ENCODE measurements around the gene TMX1. TPM values are rescaled to one million over a fixed set of nuclear protein-coding genes. Genes with fewer than 3 reads are reported as not detected.

TMX1 gene
- total RNA-seq, 2 experiments from 2014 or later: 43.3 to 44.6 TPM

GRCh38 chr14:51251486-51251885 is 11.4 kb downstream of the TMX1 start:
- no peak for ATAC-seq (ENCODE audit: low read depth)
- POLR2A ChIA-PET: no interaction called here
- Mint-ChIP-seq H3K36me3 (peaks cover 32% of the 10 kb centered on the region), H3K27me3 (no peaks in the 10 kb centered on the region), H3K27ac (no peak overlapping the region), H3K4me1 (peaks cover 1% of the 10 kb centered on the region), H3K9me3 (no peaks in the 10 kb centered on the region), H3K4me3 (no peak overlapping the region)
- DNase-seq: no peak

GRCh38 chr14:51253880-51254279 is 13.8 kb downstream of the TMX1 start:
- no peak overlapping the region for H3K27ac Mint-ChIP-seq
- POLR2A ChIA-PET: no interaction called here
- H3K36me3 Mint-ChIP-seq: peaks cover 45% of the 10 kb centered on the region
- no peaks in the 10 kb centered on the region for H3K4me1 Mint-ChIP-seq
- DNase-seq (no peak), ATAC-seq (ENCODE audit: low read depth) (no peak)
- no peak overlapping the region for H3K4me3 Mint-ChIP-seq
- peaks cover 6% of the 10 kb centered on the region for H3K9me3 Mint-ChIP-seq
- H3K27me3 Mint-ChIP-seq: no peaks in the 10 kb centered on the region

GRCh38 chr14:51258280-51258679 is 18.2 kb downstream of the TMX1 start:
- no peak for DNase-seq
- H3K4me1 Mint-ChIP-seq: peaks cover 1% of the 10 kb centered on the region
- peaks cover 6% of the 10 kb centered on the region for H3K9me3 Mint-ChIP-seq
- H3K4me3 Mint-ChIP-seq: no peak overlapping the region
- H3K27ac Mint-ChIP-seq: no peak overlapping the region
- H3K36me3 Mint-ChIP-seq: peaks cover 38% of the 10 kb centered on the region
- H3K27me3 Mint-ChIP-seq: no peaks in the 10 kb centered on the region
- no peak for ATAC-seq (ENCODE audit: low read depth)
- POLR2A ChIA-PET: no interaction called here

GRCh38 chr14:51258788-51259187 is 18.7 kb downstream of the TMX1 start:
- ATAC-seq (ENCODE audit: low read depth) (no peak), DNase-seq (no peak)
- Mint-ChIP-seq H3K4me3 (no peak overlapping the region), H3K27me3 (no peaks in the 10 kb centered on the region), H3K9me3 (peaks cover 6% of the 10 kb centered on the region), H3K27ac (no peak overlapping the region), H3K4me1 (peaks cover 1% of the 10 kb centered on the region), H3K36me3 (peaks cover 40% of the 10 kb centered on the region)
- POLR2A ChIA-PET: no interaction called here

GRCh38 chr14:51260225-51260624 is 20.2 kb downstream of the TMX1 start:
- no peaks in the 10 kb centered on the region for H3K27me3 Mint-ChIP-seq
- peaks cover 39% of the 10 kb centered on the region for H3K36me3 Mint-ChIP-seq
- POLR2A ChIA-PET: interaction anchor here (0.9 kb wide), 1 partner anchor 20 kb away, joined by 3 read pairs; the partner anchor contains the start of gene TMX1
- DNase-seq: no peak
- peaks cover 6% of the 10 kb centered on the region for H3K9me3 Mint-ChIP-seq
- H3K4me3 Mint-ChIP-seq: no peak overlapping the region
- peaks cover 1% of the 10 kb centered on the region for H3K4me1 Mint-ChIP-seq
- no peak for ATAC-seq (ENCODE audit: low read depth)
- no peak overlapping the region for H3K27ac Mint-ChIP-seq

- Mint-ChIP-seq H3K27ac (no peak overlapping the region), H3K4me1 (peaks cover 1% of the 10 kb centered on the region), H3K9me3 (peaks cover 6% of the 10 kb centered on the region), H3K27me3 (no peaks in the 10 kb centered on the region), H3K36me3 (peaks cover 35% of the 10 kb centered on the region), H3K4me3 (no peak overlapping the region)
- DNase-seq (no peak), ATAC-seq (ENCODE audit: low read depth) (no peak)
- POLR2A ChIA-PET: no interaction called here
Observed at GRCh38 chr14:51261151-51261550, 21.1 kb downstream of the TMX1 start.

GRCh38 chr14:51262868-51263267 is 22.8 kb downstream of the TMX1 start:
- Mint-ChIP-seq H3K4me1 (peaks cover 1% of the 10 kb centered on the region), H3K27ac (no peak overlapping the region), H3K27me3 (no peaks in the 10 kb centered on the region), H3K9me3 (peaks cover 6% of the 10 kb centered on the region), H3K36me3 (peaks cover 29% of the 10 kb centered on the region), H3K4me3 (no peak overlapping the region)
- ATAC-seq (ENCODE audit: low read depth) (no peak), DNase-seq (no peak)
- POLR2A ChIA-PET: no interaction called here

GRCh38 chr14:51269634-51270033 is 29.6 kb downstream of the TMX1 start:
- Mint-ChIP-seq H3K36me3 (peaks cover 17% of the 10 kb centered on the region), H3K27me3 (no peaks in the 10 kb centered on the region), H3K4me3 (no peak overlapping the region), H3K9me3 (no peaks in the 10 kb centered on the region), H3K27ac (no peak overlapping the region), H3K4me1 (no peaks in the 10 kb centered on the region)
- POLR2A ChIA-PET: no interaction called here
- no peak for DNase-seq
- no peak for ATAC-seq (ENCODE audit: low read depth)

GRCh38 chr14:51276605-51277004 is 36.6 kb downstream of the TMX1 start:
- H3K9me3 Mint-ChIP-seq: no peaks in the 10 kb centered on the region
- no peak overlapping the region for H3K27ac Mint-ChIP-seq
- POLR2A ChIA-PET: no interaction called here
- DNase-seq (no peak), ATAC-seq (ENCODE audit: low read depth) (no peak)
- H3K27me3 Mint-ChIP-seq: no peaks in the 10 kb centered on the region
- peaks cover 7% of the 10 kb centered on the region for H3K36me3 Mint-ChIP-seq
- no peak overlapping the region for H3K4me3 Mint-ChIP-seq
- no peaks in the 10 kb centered on the region for H3K4me1 Mint-ChIP-seq

- Mint-ChIP-seq H3K9me3 (no peaks in the 10 kb centered on the region), H3K4me3 (no peak overlapping the region), H3K27me3 (no peaks in the 10 kb centered on the region), H3K27ac (no peak overlapping the region), H3K36me3 (peaks cover 7% of the 10 kb centered on the region), H3K4me1 (no peaks in the 10 kb centered on the region)
- POLR2A ChIA-PET: no interaction called here
- ATAC-seq (ENCODE audit: low read depth) (no peak), DNase-seq (no peak)
Observed at GRCh38 chr14:51277753-51278415, 37.8 kb downstream of the TMX1 start.

GRCh38 chr14:51282517-51282916 is 42.5 kb downstream of the TMX1 start:
- no peaks in the 10 kb centered on the region for H3K27me3 Mint-ChIP-seq
- no peak overlapping the region for H3K4me3 Mint-ChIP-seq
- ATAC-seq (ENCODE audit: low read depth) (no peak), DNase-seq (no peak)
- peaks cover 2% of the 10 kb centered on the region for H3K36me3 Mint-ChIP-seq
- POLR2A ChIA-PET: no interaction called here
- no peaks in the 10 kb centered on the region for H3K9me3 Mint-ChIP-seq
- H3K27ac Mint-ChIP-seq: no peak overlapping the region
- H3K4me1 Mint-ChIP-seq: peaks cover 1% of the 10 kb centered on the region

- no peak overlapping the region for H3K27ac Mint-ChIP-seq
- no peaks in the 10 kb centered on the region for H3K9me3 Mint-ChIP-seq
- POLR2A ChIA-PET: no interaction called here
- no peak for DNase-seq
- no peak overlapping the region for H3K4me3 Mint-ChIP-seq
- H3K36me3 Mint-ChIP-seq: peaks cover 2% of the 10 kb centered on the region
- peaks cover 1% of the 10 kb centered on the region for H3K4me1 Mint-ChIP-seq
- ATAC-seq (ENCODE audit: low read depth): no peak
- no peaks in the 10 kb centered on the region for H3K27me3 Mint-ChIP-seq
Observed at GRCh38 chr14:51283402-51284085, 43.5 kb downstream of the TMX1 start.

GRCh38 chr14:51284241-51284640 is 44.2 kb downstream of the TMX1 start:
- Mint-ChIP-seq H3K36me3 (peaks cover under 1% of the 10 kb centered on the region), H3K9me3 (no peaks in the 10 kb centered on the region), H3K4me1 (peaks cover 1% of the 10 kb centered on the region), H3K27me3 (no peaks in the 10 kb centered on the region), H3K27ac (no peak overlapping the region), H3K4me3 (no peak overlapping the region)
- POLR2A ChIA-PET: no interaction called here
- DNase-seq (no peak), ATAC-seq (ENCODE audit: low read depth) (no peak)

GRCh38 chr14:51285120-51285519 is 45.1 kb downstream of the TMX1 start:
- H3K27me3 Mint-ChIP-seq: no peaks in the 10 kb centered on the region
- peaks cover 1% of the 10 kb centered on the region for H3K36me3 Mint-ChIP-seq
- no peak overlapping the region for H3K27ac Mint-ChIP-seq
- POLR2A ChIA-PET: no interaction called here
- H3K4me1 Mint-ChIP-seq: peaks cover 1% of the 10 kb centered on the region
- DNase-seq: no peak
- no peak for ATAC-seq (ENCODE audit: low read depth)
- H3K9me3 Mint-ChIP-seq: no peaks in the 10 kb centered on the region
- no peak overlapping the region for H3K4me3 Mint-ChIP-seq

Data from activated naive CD8-positive, alpha-beta T cell treated with anti-CD3 and anti-CD28 coated beads, Interleukin-2, amount 10 ng/mL, durations not matched to agents 7 days and 5 days (primary cell).